ENCODE measurements around the gene PTPRJ.

GRCh38 chr11:48064306-48064705 lies 83.9 kb downstream of the PTPRJ start:
- TF ChIP-seq EZH2 (IDR thresholded peaks at IDR 0.05; ENCODE audit: borderline replicate concordance, low read depth, low read length, severe bottlenecking) (no peak), JUN (IDR thresholded peaks at IDR 0.05; ENCODE audit: borderline replicate concordance, insufficient read depth, insufficient read length, low read depth) (no peak), POLR2A (IDR thresholded peaks at IDR 0.05; ENCODE audit: low read depth, low read length) (no peak), MYC (IDR thresholded peaks at IDR 0.05; ENCODE audit: low read depth, low read length) (no peak)
- TF ChIP-seq, protein P1, sequence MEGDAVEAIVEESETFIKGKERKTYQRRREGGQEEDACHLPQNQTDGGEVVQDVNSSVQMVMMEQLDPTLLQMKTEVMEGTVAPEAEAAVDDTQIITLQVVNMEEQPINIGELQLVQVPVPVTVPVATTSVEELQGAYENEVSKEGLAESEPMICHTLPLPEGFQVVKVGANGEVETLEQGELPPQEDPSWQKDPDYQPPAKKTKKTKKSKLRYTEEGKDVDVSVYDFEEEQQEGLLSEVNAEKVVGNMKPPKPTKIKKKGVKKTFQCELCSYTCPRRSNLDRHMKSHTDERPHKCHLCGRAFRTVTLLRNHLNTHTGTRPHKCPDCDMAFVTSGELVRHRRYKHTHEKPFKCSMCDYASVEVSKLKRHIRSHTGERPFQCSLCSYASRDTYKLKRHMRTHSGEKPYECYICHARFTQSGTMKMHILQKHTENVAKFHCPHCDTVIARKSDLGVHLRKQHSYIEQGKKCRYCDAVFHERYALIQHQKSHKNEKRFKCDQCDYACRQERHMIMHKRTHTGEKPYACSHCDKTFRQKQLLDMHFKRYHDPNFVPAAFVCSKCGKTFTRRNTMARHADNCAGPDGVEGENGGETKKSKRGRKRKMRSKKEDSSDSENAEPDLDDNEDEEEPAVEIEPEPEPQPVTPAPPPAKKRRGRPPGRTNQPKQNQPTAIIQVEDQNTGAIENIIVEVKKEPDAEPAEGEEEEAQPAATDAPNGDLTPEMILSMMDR (IDR thresholded peaks at IDR 0.05; ENCODE audit: extremely low read depth in 1 of 2, insufficient read depth in 1 of 2, low read depth in 1 of 2, low read length in 2 of 2): no peak

Data from endothelial cell of umbilical vein (primary cell).